Effector CD8-positive, alpha-beta T cell (primary cell): ENCODE results near the gene RAPGEF2.

Experiments
- DNase-seq: peaks from one replicate; lab custom pipeline; 2025; lab: John Stamatoyannopoulos, UW

RAPGEF2 gene

DNA sequence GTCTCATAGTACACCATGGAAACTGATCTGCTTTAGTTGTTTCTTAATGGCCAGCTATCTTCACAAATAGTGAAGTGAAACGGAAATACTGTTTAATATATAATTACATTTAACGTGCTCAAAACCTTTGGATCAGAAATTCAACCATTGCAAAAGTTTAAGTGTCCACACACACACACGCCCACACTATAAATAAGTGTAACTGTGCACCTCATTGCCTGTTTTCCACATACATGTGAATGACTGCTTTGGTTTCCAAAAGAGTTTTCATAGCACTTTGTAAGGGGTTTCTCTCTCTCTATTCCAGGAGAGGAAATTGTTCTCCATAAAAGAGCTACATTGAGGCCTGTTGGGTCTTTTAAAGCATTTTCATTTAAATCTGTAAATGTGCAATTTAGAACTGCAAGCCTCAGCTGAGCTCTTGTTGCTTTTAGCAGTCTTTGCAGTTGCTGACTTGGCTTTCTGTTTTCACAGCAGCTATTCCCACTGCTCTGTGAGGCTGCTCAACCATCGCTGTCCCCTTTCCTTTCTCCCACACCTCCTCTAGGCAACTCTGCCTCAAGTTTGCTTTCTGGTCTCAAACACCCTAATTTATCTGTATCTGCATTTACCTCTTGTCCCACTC lies 94.5 kb downstream of the RAPGEF2 start:
- no peak for DNase-seq

DNA sequence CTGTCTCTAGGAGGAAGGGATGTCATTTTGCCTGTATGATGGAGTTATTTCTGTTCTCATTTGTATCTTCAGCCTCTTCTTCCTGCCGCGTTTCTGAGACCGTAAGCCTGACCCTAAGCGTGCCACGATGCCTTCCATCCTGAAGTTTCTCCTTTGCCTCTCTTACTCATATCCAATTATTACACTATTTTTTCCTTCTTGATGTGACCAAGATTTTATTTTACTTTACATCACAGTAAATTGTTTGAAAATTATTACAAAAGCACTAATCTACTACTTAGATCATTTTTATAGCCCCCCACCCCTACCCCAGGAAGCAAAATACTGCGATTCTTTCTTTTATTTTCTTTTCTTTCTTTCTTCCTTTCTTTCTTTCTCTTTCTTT lies 95.0 kb downstream of the RAPGEF2 start:
- DNase-seq, result no peak

DNA sequence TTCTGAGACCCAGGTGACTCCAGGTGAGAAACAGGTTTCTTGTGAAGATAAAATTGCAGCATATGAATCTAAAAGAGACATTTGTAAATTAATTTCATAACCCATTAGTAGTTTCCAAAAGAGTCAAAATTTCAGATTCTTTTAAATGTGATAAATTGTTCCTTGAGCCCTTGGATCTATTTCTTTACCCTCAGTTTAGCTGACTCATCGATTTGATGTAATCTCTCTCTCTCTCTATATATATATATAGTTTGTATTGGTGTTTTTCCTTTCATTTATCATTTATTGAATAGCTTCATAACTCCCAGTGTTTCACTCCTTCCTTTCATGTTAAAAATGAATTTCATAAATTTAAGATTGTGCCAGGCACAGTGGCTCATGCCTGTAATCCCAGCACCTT lies 96.9 kb downstream of the RAPGEF2 start:
- DNase-seq, result no peak

DNA sequence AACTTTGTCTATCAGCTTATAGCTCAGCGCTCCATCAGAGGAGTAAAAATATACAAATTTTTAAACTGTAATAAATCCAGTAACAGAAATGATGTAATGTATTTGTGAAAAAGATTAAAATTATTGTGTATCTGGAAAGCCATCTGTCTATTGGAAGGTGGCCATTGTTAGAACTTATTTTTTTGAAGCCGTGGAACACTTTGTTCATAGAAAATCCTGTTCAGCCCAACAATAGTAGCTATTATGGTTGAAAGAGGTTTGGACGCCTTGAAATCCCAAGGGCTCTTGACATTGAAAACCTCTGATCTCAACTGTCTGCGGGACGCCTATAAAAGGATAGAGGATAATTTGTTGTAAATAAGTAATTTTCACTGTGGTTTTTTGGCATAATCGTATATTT lies 98.3 kb downstream of the RAPGEF2 start:
- DNase-seq, result no peak

DNA sequence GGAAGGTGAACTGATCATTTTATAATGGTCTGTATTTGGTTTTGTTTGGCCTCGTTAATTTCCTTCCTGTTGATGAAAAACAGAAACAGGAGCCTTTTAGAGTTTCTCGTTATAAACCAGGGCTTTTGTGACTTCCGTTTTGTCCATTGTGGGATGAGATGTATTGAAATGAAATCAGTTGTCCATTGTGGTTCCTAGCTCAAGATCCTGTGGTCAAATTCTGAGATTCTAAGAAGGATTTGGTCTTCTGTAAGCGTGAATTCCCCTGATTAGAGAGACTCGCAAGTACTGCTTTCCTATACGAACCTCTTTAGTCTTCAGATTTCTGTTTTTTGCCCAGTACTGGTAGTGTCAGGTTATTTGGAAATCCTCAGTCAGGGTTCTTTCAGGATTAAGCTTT lies 101.7 kb downstream of the RAPGEF2 start:
- DNase-seq, result no peak

DNA sequence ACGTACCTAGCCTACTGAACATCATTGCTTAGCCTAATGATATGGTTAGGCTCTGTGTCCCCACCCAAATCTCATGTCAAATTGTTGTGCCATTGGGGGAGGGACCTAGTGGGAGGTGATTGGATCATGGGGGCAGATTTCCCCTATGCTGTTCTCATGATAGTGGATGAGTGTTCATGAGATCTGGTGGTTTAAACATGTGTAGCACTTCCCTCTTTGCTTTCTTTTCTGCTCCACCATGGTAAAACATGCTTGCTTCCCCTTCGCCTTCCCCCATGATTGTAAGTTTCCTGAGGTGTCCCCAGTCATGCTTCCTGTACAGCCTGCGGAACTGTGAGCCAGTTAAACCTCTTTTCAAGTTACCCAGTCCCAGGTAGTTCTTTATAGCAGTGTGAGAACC lies 102.6 kb downstream of the RAPGEF2 start:
- DNase-seq, result no peak

DNA sequence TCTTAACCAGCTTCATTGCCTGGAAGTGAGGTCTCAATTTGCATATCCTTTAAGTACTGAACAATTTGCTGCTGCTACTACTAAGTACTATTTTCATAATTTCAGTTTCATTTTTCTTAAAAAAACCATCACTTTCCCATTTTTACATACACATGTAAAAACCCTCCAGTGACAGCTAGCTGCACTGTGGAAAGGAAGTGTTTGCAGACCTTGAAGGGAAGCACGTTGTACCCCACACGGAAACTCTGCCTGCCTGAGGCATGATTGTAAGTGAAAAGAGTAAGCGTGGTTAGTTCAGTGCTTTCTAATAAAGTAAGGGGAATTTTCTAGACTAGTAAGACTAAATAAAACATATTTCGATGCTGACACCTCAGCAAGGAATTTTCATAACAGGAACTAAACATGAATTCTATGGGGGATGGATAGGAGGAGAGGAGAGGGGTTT lies 103.6 kb downstream of the RAPGEF2 start:
- DNase-seq, result no peak

DNA sequence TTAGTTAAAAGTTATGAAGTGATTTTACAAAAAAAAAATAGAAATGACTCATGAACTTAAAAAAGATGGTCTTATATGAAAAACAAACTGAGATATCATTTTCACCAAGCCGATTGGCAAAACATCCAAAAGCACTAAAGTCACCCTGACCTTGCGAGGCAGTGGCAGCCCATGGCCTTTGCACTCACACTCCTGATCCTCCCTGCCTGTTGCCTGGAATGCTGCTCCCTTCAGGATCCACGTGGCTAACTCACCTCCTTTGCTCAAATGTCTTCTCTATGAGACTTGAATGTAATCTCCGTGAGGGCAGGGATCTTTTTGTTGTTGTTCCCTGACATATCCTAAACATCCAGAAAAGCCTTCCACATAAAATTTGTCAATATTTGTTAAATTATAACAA lies 106.4 kb downstream of the RAPGEF2 start:
- no peak for DNase-seq

DNA sequence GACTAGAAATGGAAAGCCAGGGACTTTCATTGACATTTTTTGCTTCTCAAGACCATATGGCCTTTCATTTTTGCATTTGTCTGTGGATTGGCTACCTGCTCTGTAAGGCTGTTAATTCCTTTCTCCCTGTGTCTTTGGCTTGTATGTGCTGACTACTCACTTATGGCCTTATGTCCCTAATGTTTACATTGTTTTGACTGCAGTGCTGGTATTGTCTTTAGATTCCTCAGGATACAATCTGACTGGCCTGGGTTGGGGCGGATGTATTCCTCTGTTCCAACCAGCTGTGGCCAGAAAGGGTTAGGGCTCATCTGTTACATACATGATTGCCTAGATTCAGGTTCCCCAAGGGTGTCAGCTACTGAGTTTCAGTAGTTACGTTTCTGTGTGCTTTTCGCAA lies 108.1 kb downstream of the RAPGEF2 start:
- no peak for DNase-seq

DNA sequence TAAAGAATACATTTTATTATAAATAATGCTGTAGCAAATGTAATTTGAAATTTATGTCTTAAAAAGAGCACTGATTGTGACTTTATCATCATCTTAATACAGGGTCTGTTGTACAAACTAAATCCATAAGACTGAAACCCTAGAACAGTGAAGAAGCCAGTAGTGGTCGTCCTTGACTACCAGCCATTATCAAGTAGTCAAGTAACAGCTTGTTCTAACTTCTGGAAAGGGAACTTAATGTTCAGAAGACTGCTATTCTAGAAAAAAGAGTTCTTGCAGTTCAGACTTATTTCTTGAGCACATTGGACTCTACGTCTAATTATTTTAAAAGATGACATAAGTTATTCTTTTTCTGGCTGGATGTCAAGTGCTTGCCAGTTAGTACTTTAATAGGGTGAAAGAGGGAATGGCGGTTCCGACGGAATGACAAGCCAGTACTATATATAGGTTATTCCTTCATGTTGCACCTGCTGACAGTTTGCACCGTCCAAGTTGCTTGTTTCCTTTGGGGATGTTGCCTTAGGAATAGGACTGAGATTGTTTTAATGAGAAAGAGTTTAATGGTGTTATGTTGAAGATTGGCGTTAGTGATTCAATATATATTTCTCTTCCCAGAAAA lies 109.9 kb downstream of the RAPGEF2 start:
- DNase-seq, result no peak

DNA sequence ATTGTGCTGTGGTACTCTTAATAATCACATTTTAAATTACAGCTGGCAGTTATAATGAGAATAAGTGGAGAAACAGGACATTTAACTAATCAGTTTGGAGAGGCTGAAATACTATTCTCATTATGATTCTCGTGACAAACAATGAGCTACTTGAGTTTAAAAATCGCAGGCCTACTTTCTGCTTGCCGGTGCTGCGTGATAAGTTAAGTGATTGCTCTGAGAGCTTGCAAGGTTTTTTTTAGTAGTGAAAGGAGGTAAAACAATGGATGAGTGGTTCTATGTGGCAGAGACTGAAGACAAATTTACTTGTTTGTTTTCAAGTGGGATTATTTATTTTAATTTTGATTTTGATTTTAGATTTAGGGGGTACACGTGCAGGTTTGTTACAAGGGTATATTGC lies 114.0 kb downstream of the RAPGEF2 start:
- no peak for DNase-seq

DNA sequence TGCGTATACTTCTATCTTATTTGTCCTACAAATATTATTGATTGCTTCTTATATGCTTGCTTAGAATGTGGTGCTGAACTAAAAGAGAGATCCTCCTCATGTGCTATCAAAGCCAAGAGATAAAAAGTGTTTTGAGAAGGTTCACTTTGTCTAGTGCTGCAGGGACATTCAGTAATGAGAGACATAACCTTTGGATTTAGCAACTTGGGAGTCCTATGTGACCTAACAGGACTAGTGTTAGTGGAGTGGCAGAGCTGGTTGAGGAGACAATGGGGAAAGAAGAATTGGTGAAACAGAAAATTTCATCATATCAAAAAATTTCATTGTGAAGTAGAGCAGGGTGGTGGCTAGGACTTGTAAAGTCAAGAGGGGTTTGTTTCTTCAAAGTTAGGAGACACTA lies 117.0 kb downstream of the RAPGEF2 start:
- DNase-seq, result no peak

DNA sequence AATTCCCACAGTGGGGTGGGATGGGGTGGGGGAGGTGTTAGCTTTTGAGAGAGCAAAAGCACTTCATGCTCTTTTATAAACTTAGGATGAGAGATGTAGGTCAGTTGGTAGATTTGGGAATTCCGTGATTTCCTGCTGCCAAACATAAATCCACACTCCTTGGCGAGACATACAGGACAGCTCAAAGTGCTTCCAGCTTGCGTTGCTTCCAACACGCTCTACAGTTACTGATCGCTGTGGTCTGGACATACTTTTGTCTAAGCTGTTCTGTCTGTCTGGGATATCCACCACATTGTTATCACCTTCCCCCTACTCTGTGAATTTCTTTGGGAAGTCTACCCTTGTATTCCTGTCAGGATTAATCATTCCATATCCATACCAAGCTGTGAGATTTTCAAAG lies 117.5 kb downstream of the RAPGEF2 start:
- no peak for DNase-seq

DNA sequence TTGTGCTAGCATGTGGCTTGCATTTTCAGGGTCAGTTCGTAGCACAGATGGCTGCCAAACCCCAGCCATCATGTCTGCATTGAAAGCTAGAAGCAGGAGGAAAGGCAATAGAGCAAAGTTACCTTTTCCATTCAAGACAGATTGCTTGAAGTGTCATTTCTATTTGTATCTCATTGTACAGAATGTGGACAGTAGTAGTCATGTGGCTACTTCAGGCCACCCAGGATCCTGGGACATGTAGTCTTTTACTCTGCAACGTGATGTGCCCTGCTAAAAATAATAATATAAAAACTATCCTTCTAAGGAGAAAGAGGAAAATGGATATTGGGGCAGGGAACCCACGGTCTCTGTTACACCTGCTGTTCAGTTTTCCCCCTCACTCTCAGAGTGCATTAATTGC lies 118.4 kb downstream of the RAPGEF2 start:
- DNase-seq, result no peak

DNA sequence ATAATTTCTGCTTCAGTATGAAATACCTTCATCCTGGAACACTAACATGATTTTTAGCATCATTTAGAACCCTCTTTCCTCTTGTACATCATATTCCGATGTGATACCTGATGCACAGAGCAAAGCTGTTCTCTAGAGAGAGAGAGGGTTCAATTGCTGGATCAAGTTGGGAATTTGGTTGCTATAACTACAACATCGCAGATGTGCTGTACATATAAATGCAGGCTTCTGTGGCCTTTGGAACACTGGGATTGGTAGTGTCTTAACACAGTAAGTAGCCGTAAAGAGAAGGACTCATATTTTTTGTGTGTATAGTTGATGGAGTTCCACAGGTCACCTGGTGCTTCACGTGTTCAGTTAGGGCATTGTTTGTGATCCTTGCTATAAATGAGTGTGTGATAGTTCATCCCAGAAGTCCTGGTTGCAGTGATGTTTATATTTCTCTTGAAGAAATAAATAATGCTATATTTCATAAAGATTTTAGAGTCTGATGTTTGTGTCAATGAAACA lies 119.2 kb downstream of the RAPGEF2 start:
- DNase-seq, result no peak

DNA sequence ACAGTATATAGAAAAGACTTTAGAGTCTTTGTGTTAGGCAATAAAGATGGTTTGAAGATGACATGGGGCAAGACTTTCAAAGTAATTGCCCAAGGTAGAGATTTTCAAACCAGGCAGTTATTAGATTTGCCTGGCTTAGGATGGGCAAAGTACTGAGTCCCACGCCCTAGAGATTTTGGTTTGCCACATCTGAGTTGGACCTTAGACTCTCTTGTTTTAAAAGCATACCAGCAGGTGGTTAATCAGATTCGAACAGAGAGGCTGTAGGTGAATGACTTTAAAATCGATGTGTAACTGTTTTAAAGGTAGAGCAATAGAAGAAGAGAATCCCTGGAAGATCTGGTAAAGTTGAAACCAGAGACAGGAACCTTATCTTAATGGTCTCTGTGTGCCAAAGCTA lies 121.5 kb downstream of the RAPGEF2 start:
- DNase-seq, result no peak

DNA sequence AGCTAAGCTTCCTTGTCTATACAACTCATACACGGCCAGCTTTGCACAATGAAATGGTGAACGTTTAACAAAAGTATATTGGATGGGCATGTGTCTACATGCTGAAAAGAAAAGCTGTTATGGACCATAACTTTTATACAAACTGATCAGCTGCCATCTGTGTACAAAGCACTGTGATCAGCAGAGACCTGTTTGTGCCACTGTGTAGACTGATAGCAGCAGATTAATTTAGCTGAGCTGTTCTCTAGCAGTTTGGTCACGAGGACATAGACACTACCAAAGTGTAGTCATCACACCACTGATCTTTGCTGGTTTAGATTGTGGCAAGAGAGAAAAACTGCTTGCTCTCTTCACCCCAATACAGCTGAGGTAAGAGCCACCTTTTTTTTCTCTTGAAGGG lies 124.5 kb downstream of the RAPGEF2 start:
- no peak for DNase-seq

DNA sequence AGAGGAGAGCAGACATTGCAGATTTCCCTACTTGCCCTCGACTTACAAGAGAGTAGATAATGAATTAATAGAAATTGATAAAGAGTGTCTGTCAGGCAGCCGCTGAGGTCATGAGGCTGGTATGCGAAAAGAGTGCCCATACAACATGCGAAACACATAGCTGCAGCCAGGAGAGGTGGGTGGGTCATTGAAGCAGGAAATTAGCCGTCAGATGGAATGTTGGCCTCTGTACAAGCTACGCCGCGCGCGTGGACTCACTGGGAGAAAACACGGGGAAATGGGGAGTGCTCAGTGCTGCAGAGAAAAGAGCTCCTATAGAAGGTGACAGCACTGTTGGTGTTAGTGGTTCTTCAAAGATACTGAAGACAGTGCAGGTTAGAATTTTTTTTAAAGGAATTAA lies 125.1 kb downstream of the RAPGEF2 start:
- no peak for DNase-seq

DNA sequence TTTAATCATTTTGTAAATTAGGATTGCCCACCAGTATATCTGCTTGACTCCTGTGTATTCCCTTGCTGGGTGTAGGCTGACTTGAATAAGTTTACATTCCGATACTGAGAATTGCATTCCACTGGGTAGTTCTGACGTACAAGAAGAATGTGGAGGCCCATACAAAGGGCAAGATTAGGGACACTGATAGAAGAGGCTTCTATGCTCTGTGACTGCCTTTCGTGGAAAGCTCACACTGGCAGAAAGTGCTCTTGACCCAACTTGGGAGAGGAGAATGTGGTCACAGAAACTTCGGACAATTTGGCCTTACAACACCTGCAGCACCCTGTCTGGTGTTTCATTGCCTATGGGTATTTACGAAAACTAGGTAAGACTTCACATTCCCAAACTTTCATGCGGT lies 126.3 kb downstream of the RAPGEF2 start:
- DNase-seq, result no peak

DNA sequence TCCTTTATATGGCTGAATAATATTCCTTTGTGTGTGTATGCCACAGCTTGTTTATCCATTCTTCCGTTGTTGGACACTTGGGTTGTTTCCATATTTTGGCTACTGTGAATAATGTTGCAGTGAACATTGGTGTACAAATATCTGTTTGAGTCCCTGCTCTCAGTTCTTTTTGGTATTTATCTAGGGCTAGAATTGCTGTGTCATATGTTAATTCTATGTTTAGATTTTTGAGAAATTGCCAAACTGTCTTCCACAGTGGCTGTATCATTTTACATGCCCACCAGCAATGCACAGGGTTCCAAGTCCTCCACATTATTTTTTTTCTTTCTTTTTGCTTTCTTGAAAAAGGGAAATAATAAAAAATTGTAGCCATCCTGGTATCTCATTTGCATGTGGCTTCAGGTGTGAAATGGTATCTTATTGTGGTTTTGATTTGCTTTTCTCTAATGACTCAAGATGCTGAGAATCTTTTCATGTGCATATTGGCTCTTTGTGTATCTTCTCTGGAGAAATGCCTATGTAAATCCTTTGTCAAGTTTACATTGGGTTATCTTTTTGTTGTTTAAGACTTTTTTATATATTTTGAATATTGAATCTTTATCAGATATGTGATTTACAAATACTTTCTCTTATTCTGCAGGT lies 129.7 kb downstream of the RAPGEF2 start:
- no peak for DNase-seq

DNA sequence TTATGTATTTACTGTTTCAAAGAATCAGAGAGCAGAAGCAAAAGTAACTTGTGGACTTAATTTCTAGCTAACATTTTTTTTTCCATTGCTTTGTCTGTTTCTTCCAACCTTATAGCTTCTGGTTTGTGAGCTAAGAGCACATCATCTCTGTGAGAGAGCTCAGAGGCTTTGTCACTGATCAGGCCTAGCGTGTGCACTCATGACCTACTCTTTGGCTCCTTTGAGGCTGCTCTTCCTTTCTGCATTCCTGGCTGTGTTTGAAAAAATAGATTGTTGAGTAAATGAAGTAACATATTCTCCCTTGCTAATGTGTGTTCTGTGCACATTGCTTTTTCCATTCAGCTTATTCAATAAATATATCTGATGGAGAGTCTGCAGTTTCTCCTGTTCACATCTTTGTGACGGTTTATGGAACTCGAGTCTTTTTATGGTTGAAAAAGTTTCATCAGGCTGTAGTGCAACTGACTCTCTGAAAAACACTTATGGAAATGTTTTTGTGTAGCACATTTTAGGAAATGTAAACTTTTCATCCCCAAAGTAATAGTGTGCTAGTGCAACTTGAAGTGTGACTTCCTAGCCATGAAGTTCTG lies 133.0 kb downstream of the RAPGEF2 start:
- DNase-seq, result no peak

DNA sequence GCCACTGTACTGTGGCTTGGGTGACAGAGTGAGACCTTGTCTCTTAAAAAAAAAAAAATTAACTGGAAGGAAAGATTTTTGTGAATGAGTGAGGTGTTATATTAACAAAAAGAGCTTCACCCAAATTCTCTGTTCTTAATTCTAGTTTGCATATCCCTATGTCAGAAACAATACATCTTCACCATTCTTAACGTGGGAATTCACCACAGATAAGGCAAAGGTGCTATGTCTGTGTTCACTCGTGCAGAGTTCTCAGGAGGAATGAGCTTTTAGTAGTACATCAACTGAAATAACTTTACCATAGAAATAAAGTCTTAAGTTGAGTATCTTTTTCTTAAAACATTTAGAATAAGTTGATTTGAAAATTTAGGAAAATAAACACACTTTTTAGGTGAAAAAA lies 135.1 kb downstream of the RAPGEF2 start:
- DNase-seq, result no peak

DNA sequence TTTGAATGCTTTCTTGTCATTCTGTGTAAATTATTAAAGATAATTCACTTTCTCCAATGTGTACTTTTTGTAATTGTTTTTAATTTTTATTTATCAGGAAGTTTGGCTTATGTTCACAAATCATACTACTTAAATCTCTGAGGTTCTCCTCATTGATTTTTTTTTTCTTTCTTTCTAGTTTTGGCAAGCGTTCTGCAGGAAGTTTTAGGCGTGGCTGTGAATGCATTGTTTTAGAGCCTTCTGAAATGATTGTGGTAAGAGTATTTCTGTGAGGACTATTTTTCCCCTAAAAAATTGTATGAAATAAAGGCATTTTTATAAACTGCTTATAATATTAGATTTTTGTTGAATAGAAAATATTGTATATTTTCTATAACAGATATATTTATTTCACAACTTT lies 135.8 kb downstream of the RAPGEF2 start:
- DNase-seq, result no peak
